Activated T-cell treated with anti-CD3 and anti-CD28 coated beads for 4 hours (primary cell): ENCODE results near the gene FAAH2.
"Not testable (repeated sequence)": the region's sequence is repeated elsewhere in the genome, so short reads cannot be mapped to it uniquely, and the experiment has no call there.

Source experiments
- DNase-seq: peaks from one replicate; pipeline ENCODE4 v3.0.0-alpha.2; 2020

FAAH2 gene, protein sequence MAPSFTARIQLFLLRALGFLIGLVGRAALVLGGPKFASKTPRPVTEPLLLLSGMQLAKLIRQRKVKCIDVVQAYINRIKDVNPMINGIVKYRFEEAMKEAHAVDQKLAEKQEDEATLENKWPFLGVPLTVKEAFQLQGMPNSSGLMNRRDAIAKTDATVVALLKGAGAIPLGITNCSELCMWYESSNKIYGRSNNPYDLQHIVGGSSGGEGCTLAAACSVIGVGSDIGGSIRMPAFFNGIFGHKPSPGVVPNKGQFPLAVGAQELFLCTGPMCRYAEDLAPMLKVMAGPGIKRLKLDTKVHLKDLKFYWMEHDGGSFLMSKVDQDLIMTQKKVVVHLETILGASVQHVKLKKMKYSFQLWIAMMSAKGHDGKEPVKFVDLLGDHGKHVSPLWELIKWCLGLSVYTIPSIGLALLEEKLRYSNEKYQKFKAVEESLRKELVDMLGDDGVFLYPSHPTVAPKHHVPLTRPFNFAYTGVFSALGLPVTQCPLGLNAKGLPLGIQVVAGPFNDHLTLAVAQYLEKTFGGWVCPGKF

DNA sequence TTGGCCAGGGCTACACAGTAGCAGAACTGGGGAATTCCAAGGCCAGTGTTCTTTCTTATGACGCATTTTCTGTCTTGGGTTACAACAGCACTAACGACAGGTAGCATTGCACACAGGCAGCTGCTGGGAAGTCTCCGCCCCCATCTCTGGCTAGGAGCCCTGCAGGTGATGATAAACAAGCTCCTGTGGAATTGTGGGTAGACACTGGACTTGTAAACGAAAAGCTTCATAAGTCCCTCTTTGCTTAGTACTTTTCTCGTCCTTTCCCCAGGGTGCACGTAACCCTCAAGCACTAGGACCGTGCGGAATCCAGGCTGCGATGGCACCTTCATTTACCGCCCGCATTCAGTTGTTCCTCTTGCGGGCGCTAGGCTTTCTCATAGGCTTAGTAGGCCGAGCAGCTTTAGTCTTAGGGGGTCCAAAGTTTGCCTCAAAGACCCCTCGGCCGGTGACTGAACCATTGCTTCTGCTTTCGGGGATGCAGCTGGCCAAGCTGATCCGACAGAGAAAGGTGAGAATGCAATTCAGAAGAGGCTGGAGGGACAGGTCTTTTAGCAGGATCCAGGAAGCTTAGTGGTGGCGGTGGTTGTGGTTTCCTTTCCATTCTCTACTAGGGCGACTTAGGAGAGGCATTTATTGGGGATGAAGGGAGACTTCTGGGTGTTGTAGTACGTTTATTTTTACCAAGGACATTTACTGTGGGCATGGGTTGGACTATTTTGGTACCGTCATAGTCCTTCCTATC lies at the start of gene FAAH2:
TSS of gene FAAH2 (plus strand) at position 200 of the 745 bp plus-strand sequence. CDS start at position 320, 120 bp downstream.
- peak; percentile 43 for DNase-seq

DNA sequence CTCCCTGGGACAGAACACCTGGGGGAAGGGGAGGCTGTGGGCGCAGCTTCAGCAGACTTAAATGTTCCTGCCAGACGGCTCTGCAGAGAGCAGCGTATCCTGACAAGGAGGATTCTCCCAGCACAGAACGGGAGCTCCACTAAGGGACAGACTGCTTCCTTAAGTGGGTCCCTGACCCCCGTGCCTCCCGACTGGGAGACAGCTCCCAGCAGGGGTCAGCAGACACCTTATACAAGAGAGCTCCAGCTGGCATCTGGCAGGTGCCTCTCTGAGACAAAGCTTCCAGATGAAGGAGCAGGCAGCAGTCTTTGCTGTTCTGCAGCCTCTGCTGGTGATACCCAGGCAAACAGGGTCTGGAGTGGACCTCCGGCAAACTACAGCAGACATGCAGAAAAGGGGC lies 44.5 kb upstream of the FAAH2 start:
- DNase-seq = no peak

DNA sequence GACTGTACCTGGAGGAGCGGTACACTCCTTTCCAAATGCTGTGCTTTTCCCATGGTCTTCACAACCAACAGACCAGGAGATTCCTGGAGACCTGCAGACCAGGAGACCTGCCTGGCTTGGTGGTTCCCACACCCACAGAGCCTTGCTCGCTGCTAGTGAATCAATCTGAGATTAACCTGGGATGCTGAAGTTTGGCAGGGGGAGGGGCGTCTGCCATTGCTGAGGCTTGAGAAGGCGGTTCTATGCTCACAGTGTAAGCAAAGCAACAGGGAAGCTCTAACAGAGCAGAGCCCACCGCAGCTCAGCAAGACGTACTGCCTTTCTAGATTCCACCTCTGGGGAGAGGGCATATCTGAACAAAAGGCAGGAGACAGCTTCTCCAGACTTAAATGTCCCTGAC lies 34.5 kb upstream of the FAAH2 start:
- DNase-seq = no peak

DNA sequence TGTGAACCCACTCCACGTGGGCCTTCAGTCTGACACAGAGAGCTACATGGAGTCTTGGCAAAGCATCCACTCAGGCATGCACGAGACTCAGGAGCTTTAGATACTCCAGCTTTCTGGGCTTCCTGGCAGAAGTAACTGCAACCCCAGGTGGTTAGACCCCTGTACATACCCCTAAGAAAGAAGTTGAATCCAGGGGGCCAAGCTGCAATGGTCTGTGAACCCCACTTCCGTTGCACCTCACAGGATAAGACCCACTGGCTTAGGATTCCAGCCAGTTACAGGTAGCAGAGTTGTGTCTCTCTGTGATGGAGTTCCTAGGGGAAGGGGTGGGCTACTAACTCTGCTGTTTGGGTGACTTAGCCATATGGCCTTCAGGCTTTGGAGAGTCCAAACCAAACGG lies 21.4 kb upstream of the FAAH2 start:
- DNase-seq = no peak

DNA sequence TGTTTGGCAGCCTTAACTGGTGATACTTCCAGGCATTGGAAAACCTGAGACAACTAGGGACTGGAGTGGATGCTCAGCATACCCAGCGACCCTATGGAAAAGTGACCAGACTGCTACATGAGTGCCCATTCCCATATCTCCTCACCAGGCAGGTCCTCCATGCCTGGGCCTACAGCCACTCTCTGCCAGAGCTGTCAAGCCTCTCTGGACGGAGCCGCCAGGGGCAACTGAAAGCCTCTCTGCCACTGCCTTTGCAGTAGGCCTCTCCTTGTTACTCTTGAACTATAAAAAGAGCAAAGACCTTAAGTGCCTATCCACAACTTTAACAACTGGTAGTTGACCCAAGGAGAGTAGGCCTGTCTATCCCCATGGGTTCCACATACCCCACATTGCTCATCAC lies 20.2 kb upstream of the FAAH2 start:
- no peak for DNase-seq

DNA sequence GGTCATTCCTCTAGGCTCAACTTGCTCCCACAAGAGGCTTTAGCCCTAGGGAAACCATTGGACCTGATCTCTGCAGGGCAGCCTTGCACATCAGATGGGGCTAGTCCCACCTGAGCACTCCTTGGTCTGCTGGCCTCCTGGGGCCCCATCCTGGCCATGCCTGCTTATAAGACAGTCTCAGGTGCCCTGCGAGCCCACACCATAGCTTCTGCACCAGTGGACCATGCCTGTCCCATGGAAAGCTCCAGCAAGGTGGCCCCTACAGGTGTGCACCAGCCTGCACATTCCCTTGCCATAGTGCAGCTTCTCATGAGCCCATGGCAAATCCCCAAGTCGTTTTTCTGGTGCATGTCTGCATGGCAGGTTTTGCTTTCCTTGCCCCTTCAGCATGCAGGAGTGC lies 19.6 kb upstream of the FAAH2 start:
- no peak for DNase-seq

DNA sequence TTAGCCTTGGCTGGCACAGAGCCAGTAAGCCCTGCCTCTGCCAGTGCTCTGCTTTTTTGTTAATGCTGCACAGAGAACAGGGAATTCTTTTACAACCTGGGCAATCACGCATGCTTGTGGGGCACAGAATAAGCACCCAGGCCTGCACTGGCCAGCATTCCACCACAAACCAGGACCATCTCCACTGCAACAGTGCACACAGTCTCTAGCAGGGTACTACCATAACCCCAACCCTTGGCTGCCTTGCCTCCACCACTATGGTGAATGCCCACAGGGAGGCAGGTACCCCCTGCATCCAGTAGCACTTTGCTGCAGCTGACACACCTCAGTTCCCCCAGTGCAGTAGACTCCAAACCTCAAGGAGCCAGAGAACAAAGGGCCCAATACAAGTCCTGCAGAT lies 19.2 kb upstream of the FAAH2 start:
- no peak for DNase-seq

DNA sequence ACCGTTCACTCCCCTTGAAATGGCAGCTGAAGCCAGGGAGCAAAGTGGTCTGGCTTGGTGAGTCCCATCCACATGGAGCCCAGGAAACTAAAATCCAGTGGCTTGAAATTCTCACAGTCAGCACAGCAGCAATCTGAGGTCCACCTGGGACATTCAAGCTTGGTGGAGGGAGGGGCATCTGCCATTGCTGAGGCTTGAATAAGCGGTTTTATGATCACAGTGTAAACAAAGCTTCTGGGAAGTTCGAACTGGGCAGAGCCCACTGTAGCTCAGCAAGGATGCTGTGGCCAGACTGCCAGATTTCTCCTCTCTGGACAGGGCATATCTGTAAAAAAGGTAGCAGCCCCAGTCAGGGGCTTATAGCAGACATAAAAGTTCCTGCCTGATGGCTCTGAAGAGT lies 15.5 kb upstream of the FAAH2 start:
- no peak for DNase-seq

DNA sequence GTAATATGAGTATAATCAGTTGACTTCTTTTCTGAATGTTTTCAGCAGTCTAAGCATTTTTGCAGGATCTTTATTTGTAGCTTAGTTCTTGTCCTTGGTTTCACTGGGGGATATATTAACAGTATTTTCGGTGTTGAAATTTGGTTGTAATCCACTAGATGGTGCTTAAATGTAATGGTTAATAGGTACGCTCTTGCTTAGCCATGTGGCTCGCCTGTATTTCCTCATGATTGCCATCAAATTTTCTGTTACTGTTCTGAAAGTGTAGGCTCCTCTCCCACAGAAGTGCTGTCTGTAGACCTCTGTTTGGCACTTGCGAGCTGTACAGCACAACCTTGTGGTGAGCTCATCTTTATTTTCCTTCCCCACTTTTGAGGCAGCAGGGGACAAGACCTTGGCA lies 3.9 kb upstream of the FAAH2 start:
- no peak for DNase-seq

DNA sequence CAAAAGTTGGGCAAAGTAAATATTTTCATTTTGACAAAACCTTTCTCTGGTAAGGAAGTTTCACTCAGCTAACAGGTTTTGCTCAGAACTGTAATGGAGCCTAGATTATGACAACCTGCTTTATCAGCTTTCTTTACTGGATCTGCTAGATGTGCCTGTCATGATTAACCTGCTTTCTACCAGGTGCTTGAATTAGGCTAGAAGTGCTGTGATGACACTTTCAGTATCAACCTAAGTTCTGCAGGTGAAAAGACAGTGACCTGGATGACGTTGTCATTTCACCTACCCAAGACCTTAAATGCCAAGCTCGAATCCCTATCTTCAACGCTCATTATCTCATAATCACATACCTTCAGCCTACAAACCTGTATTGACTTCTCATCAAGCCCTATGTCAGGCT lies 1.5 kb upstream of the FAAH2 start:
- no peak for DNase-seq

DNA sequence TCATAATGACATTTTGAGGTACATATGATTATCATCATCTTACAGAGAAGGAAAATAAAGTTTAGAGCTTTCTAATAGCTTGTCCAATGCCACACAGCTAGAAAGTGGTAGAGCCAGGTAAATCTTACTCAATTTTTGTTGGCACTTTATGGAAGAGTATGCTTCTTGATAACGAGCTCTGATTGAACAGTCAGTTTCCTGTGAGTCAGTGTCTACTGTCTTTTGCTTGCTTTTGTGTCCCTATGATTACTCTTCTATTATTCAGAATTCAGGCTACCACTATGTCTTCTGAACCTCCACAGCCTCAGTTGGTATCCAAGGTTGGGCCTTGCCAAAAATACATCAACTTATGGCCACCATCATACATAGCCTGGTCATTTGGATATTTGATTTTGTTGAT lies 2.6 kb downstream of the FAAH2 start:
- no peak for DNase-seq

DNA sequence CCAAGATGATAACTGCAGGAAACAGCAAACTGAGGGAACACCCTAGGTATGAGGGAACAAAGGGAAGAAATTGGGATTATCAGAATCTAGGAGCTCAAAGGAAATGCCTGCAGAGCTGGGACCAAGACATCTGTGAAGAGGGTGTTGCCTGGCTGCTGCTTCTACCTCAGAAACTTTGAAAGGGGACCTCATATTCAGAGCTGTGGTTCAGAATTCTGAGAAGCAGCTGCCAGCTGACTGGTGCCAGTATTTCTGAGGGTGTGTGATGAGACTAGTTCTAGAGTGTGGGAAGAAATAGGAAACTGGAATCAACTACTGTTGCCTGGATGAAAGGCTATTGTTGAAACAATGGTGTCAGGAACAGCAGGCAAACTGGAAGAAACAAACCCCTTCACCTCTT lies 8.5 kb downstream of the FAAH2 start:
- no peak for DNase-seq

DNA sequence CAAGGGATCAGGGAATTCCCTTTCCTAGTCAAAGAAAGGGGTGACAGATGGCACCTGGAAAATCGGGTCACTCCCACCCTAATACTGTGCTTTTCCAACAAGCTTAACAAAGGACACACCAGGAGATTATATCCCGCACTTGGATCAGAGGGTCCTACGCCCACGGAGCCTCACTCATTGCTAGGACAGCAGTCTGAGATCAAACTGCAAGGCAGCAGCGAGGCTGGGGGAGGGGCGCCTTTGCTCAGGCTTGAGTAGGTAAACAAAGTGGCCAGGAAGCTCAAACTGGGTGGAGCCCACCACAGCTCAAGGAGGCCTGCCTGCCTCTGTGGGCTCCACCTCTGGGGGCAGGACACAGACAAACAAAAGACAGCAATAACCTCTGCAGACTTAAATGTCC lies 9.2 kb downstream of the FAAH2 start:
- DNase-seq = not testable (repeated sequence)

DNA sequence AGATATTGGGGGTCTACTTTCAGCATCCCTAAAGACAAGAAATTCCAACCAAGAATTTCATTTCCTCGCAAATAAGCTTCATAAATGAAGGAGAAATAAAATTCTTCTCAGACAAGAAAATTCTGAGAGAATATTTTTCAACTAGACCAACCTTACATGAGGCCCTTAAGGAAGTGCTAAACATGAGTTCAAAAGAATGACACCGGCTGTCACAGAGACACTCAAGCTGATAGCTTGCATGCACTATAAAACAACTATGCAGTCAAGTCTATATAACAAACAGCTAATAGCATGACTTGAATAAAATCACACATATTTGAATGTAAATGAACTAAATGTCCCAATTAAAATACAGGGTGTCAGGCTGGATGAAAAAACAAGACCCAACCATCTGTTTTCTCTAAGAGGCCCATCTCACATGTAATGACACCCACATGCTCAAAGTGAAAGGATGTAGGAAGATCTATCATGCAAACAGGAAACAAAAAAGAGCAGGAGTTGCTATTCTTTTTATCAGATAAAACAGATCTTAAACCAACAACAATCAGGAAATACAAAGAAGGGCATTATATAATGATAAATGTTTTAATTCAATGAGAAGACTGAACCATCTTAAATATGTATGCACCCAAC lies 27.2 kb downstream of the FAAH2 start:
- no peak for DNase-seq

DNA sequence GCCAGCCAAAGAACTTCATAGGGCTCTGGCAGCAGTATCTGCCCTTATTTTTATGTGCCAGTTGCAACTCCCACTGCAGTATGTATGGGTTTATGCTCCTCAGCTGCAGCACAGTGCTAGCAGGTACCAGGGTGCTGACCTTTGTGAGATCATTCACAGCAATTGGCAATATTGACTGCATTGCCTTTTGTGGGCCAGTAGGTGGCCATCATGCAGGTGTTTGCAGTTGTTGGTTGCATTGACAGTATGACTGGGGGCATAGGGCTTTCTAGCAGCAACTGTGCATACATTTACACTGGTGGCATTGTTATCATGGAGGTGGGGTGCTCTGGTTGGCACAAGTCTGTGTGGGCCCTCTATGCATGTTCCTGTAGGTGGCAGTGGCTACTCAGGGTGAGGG lies 42.5 kb downstream of the FAAH2 start:
- no peak for DNase-seq

DNA sequence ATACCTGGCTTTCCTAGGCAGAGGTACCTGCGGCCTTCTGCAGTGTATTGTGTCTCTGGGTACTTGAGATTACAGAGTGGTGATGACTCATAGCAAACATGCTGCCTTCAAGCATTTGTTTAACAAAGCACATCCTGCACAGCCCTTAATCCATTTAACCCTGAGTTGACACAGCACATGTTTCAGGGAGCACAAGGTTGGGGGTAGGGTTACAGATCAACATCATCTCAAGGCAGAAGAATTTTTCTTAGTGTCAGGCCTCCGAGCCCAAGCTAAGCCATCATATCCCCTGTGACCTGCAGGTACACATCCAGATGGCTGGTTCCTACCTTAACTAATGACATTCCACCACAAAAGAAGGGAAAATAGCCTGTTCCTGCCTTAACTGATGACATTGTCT lies 49.3 kb downstream of the FAAH2 start:
- not testable (repeated sequence) for DNase-seq

DNA sequence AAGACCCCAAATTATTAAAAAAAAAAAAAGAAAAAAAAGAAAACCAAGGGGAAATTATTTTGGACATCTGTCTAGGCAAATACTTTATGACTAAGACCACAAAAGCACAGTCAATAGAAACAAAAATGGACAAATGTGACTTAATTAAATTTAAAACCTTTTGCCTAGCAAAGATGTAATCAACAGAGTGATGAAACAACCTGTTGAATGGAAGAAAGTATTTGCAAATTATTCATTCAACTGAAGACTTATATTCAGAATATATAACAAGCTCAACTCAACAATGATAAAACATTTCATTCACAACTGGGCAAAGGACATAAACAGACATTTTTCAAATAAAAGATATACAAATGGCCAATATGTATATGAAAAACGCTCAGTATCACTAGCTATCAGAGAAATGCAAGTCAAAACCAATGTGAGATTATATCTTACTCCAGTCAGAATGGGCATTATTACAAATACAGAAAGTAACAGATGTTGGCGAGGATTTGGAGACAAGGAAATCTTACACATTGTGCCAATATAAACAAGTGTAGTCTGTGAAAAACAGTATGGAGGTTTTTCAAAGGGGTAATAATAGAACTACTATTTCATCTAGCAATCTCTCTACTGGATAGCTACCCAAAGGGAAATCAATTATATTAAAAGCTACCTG lies 67.1 kb downstream of the FAAH2 start:
- no peak for DNase-seq

DNA sequence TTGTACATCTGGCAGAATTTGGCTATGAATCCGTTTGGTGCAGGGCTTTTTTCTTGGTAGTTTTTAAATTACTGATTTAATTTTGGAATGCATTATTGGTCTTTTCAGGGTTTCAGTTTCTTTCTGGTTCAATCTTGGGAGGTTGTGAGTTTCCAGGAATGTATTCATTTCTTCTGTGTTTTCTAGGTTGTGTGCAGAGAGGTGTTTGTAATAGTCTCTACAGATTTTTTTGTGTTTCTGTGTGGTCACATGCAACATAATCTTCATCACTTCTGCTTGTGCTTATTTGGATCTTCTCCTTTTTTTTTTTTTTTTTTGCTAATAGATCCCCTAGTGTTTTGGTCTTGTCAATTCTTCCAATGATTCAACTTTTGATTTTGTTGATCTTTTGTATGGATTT lies 77.6 kb downstream of the FAAH2 start:
- no peak for DNase-seq

DNA sequence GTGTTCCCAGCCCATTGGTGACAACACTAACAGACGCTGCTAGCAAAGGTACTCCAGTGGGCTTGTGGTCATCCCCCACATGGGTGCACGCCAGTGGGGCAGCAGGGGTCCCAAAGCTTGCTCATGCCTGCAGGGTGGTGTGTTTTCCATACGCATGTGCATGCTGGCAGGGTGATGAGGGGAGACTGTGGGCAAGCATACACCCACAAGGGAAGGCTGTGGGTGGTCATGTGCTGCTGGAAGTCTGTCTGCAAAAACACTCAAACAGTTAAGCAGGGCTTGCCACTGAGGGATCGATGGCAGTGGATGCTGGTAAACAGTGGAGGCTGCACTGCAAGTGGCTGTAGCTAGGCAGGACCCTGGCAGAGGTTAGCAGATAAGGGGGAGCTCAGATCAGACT lies 79.9 kb downstream of the FAAH2 start:
- DNase-seq = no peak

DNA sequence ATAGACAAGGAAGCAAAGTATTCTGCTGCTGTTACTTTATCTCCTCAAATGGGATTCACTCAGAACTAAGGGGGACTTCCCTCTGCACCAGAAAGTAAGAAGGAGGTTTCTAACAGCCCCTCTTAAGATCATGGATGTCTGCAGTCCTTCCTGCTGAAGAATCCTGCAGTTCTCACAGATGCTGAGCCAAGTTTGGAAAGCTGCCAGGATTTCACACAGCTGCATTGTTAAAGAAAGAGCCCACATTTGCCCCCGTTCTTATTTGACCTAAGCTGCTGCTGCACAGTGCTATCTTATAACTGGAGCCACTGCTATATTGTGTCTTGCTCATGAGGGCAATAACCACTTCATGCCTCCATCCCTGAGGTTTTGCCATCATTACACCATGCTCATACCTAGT lies 81.1 kb downstream of the FAAH2 start:
- no peak for DNase-seq

DNA sequence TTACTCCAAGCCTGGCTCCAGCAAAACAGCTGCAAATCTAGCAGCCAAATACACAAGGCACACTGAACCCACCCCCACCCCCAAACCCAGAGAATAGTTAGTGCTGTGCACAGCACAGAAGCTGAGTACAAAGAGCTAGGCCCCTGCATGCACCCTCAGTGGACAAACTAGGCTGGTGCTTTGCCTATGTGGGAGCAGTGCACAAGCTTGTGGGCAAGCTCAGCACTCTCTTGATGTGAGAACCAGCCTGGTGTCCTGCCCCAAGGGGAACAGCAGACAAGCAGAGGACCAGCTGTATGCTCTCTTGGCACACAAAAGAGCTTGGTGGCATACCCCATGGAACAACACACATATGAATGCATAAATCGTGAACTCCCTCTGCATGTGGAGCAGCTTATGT lies 81.7 kb downstream of the FAAH2 start:
- no peak for DNase-seq

DNA sequence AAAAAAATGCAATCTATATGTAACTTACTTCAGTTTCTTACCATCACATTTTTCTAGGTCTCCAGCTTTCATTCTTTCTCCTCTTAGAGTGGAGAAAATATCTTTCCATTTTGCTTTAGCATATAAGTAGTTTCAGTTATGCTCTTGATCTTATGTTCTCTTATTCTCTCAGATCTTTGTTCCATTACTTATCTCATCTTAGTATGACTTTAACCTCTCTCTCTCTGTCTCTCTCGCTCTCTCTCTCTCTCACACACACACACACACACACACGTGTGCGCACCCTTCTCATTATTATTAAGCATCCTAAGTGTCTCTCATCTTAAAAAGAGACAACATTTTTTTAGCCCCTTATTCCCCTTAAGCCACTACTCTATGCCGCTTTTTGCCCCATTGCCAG lies 92.8 kb downstream of the FAAH2 start:
- DNase-seq = no peak
